ENCODE measurements around the gene PIERCE2.

DNA sequence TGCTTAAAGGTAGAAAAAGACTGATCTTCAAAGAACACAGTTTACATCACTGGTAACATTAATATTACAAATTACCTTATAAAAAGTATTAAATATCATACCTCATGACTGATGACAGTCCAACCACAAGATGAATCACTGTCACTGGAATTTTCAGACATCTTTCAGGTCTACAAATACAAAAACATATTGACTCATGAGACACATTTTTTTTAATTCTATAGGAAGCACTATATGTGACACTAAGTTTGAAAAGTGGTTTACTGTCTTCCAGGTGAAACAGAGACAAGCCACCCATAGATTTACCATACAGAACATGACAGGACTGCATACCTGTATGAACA lies 19.1 kb upstream of the PIERCE2 start:
- TF ChIP-seq, protein P1, sequence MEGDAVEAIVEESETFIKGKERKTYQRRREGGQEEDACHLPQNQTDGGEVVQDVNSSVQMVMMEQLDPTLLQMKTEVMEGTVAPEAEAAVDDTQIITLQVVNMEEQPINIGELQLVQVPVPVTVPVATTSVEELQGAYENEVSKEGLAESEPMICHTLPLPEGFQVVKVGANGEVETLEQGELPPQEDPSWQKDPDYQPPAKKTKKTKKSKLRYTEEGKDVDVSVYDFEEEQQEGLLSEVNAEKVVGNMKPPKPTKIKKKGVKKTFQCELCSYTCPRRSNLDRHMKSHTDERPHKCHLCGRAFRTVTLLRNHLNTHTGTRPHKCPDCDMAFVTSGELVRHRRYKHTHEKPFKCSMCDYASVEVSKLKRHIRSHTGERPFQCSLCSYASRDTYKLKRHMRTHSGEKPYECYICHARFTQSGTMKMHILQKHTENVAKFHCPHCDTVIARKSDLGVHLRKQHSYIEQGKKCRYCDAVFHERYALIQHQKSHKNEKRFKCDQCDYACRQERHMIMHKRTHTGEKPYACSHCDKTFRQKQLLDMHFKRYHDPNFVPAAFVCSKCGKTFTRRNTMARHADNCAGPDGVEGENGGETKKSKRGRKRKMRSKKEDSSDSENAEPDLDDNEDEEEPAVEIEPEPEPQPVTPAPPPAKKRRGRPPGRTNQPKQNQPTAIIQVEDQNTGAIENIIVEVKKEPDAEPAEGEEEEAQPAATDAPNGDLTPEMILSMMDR (IDR thresholded peaks at IDR 0.05) = no peak
- no peak for TF ChIP-seq POLR2AphosphoS5 (IDR thresholded peaks at IDR 0.05)

Measured in breast epithelium (tissue), 3 donors.